HT1080 (cell line): ENCODE results near the gene ZNF683. TPM values are rescaled to one million over a fixed set of nuclear protein-coding genes. Genes with fewer than 3 reads are reported as not detected.
A peak's percentile ranks its signal among the peaks of the same experiment; 100 is the strongest.
"Not testable (repeated sequence)": the region's sequence is repeated elsewhere in the genome, so short reads cannot be mapped to it uniquely, and the experiment has no call there.

Experiments
- DNase-seq: peaks from one replicate; pipeline ENCODE4 v3.0.0-alpha.2; 2015; ENCODE audit warnings: low read depth
- total RNA-seq: library from RNA; depleted of rRNA; stranded (reverse); fragments of >200 nt; shearing (Covaris generic); gene quantifications from 2 replicates; pipeline ENCODE4 v1.2.3, GENCODE V29; 2014

ZNF683 gene
- total RNA-seq, 1 experiment from 2014 or later = not detected

DNA sequence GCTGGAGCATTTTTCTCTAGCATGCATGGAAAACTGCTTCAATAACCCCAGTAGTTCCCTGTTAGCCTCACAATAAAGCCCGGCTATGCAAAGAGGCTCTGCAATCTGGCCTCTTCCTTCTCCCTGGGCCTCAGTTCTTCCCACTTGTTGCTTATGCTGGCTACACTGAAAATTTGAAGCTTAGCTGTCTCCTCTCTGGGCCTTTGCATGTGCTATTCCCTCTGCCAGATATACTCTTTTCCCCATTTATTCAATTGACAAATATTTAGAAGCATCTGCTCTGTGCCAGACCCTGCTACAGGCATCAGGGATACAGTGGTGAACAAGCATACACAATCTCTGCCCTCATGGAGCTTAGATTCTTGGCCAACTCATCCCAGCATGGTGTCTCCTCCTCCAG is 33.9 kb downstream of the ZNF683 start:
- DNase-seq = no peak

DNA sequence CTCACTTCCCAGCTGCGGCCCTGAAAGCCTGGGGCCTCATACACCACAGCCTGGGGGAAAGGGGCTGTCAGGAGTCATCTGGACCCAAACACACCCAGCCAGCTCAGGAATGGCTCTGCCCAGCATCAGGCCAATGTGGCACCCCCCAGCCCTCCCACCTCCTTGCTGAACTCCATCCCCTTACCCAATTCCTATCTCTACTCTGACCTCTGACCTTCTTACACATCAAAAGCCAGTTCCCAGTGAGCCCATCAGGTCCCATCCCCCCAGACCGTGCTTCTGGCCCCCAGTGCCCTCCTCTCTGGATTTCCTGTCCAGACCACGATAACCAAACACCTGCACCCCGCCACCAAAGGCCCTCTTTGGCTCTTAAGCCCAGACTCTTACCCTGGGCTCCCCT is 34.9 kb downstream of the ZNF683 start:
- DNase-seq = no peak

DNA sequence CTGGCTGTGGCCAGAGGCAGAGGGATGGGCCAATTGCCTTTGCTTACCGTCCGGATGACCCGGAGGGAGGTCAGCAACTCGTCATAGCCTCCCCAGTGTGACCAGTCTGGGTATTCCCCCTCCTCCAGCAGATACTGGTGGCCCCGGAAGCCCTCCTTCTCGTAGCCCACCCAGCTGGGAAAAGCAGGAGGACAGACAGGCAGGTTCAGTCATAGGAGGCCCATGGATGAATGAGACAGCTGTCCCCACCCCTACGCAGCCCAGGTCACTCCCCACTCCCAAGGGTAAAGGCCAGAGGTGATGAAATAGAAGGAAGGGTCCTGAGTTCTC is 35.4 kb downstream of the ZNF683 start:
- DNase-seq = no peak

DNA sequence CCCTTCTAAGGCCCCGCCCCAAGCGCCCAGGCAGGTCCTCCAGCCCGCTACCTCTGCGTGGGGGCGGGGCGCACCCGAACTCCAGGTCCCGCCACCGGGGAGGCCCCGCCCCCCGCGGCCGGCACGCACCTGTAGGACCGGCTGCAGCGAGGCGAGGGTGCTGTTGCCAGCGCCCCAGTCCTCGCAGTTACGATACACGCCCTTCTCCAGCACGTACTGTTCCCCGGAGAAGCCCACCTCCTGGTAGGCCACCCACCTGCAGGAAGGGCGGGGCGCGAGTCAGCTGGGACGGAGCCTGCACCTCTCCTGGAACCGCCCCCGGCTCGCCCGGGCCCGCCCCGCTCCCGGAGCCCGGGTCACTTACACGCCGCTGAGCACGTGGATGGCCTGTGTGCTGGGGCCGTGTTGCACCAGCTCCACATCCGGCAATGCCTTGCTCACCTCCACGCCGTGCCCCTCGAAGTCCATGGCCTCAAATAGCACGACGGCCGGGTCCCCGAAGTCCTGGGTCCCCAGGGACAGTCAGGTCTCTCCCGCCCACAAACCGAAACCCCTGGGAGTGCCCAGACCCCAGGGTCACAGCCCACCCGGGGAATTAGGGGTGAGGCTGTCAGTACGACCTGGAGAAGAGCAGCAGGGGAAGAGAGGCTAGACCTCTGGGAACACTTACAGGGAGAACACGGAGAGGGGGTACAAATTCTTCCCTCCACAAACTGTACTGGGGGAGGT is 35.9 kb downstream of the ZNF683 start:
- DNase-seq = no peak

DNA sequence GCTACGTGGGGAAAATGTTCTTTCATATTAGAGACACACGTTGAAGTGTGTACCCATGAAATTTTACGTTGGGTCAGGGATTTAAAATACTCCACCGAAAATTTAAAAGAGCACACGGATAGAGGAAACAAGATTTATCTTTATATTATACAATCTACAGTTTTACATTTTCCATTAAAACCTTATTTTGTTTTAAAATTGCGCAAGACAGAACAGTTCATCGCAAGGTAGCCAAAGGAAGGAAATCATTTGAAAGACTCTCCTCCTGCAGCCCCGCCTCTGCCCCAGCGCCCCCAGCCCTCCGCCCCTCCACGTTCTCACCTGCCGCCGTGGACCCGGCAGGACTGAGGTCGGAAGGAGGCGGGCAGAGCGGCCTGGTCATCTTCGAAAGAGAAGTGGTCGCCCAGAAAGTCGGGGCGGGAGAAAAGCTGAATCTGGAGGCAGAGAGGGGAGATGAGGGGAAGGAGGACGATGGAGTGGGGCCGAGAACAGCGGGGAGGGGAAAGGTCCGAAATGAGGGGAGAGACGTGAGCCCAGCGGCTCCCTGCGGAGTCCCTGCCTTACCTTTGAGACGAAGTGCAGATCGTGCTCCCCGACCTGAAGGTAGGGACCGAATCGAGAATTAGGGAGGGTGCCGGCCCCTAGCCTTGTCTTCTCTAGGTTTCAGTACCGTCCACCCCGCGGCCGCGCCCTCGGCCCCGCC is 36.6 kb downstream of the ZNF683 start:
- no peak for DNase-seq

DNA sequence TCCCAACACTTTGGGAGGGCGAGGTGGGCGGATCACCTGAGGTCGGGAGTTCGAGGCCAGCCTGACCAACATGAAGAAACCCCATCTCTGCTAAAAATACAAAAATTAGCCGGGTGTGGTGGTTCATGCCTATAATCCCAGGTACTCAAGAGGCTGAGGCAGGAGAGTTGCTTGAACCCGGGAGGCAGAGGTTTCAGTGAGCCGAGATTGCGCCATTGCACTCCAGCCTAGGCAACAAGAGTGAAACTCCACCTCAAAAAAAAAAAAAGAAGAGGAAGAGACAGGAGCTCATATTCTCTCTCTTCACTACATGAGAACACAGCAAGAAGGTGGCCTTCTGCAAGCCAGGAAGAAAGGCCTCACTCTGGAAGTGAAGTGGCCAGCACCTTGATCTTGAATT is 39.2 kb downstream of the ZNF683 start:
- DNase-seq = not testable (repeated sequence)

DNA sequence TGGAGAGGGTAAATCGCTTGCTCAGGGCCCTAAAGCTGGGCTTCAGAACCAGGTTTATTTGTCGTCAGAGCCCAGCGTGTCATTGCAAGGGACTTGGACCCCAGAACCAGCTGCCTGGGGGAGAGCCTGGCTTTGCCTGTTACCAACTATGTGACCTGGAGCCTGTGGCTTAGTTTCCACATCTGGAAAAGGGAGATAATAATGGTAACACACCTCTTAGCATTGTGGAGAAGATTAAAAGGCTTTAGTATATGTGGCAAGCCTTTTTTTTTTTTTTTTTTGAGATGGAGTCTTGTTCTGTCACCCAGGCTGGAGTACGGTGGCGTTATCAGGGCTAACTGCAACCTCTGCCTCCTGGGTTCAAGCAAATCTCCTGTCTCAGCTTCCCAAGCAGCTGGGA is 42.3 kb downstream of the ZNF683 start:
- no peak for DNase-seq

DNA sequence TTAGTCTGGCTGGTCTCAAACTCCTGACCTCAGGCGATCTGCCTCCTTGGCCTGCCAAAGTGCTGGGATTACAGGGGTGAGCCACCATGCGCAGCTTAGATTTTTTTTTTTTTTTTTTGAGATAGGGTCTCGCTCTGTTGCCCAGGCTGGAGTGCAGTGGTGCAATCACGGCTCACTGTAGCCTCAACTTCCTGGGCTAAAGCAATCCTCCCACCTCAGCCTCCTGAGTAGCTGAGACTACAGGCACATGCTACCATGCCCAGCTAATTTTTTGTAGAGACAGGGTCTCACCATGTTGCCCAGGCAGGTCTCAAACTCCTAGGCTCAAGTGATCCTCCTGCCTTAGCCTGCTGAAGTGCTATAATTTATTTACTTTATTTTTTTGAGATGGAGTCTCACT is 43.2 kb downstream of the ZNF683 start:
- not testable (repeated sequence) for DNase-seq

DNA sequence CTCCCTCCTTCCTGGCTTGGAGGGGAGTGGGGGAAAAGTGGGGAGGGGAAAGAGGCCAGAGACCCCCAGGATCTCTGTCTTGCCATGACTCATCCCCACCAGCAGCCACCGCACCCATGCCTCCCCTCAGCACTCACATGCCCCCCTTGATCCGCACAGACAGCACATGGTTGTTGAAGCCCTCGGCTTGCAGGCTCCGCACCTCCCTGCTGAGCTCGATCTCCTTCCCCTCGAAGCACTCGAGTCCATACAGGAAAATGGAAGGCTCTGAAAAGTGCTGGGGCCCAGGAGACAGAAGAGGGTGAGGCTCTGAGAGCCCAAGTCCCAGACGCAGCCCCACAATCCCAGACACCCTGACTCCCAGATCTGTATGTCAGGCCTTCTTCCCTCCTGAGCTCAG is 44.0 kb downstream of the ZNF683 start:
- no peak for DNase-seq

DNA sequence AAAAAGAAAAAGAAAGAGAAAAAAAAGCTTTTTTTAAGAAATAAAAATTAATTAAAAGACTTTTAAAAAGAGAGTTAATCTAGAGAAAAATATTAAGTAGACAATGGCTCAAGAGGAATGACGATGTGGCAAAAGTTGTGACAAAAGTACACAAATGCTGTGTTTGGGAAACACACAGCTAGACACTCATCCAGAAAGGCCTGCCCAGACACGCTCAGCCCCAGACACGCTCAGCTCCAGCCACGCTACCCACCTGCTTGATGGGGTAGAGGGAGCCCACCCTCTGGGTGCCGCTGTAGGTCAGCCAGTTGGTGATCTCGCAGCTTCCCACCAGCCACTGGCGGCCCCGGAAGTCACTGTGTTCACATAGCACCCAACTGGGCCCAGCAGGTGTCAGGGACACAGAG is 44.6 kb downstream of the ZNF683 start:
- DNase-seq = no peak

DNA sequence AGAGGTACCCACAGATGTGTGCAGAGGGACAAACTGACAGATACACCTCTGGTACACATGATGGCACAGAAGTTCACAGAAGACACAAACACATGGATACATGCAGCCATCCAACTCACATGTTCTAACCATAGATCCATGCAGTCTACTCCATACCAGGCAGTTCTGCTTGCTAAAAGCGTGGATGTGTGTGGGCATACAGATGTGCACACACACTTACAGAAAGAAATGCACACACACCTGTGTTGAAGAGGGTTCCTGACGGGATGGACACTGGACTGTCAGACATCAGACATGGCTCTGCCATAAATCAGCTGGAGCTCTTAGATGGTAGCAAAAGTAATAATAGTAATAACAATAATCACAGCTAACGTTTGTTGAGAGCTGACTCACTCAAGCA is 48.0 kb downstream of the ZNF683 start:
- DNase-seq = no peak

DNA sequence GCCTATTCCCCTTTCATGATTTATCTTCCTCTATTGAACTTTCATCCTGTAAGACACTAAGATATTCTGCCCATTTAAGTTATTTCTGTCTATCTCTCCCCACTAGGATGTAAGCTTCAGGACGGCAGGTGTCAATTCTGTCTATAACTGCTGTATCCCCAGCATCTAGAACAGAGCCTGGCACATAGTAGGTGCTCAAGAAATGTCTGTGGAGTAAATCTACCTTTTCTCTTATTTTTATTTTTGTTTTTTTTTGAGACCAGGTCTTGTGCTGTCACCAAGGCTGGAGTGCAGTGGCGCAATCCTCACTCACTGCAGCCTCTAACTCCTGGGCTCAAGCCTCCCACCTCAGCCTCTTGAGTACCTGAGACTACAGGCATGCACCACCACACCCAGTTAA is 49.2 kb downstream of the ZNF683 start:
- no peak for DNase-seq

DNA sequence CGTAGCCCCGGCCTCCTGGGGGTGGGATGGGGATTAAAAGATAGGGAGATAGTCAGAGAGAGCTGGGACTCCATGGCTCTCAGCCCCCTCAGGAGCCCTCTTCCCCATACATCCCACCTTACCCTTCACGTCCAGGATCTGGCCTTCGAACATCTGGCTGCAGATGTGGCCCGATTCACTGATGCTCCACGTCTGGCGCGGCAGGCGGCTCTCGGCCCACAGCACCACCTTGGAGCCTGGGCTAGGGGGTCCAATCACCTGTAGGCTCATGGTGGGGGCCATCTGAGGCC is 50.6 kb downstream of the ZNF683 start:
- no peak for DNase-seq

DNA sequence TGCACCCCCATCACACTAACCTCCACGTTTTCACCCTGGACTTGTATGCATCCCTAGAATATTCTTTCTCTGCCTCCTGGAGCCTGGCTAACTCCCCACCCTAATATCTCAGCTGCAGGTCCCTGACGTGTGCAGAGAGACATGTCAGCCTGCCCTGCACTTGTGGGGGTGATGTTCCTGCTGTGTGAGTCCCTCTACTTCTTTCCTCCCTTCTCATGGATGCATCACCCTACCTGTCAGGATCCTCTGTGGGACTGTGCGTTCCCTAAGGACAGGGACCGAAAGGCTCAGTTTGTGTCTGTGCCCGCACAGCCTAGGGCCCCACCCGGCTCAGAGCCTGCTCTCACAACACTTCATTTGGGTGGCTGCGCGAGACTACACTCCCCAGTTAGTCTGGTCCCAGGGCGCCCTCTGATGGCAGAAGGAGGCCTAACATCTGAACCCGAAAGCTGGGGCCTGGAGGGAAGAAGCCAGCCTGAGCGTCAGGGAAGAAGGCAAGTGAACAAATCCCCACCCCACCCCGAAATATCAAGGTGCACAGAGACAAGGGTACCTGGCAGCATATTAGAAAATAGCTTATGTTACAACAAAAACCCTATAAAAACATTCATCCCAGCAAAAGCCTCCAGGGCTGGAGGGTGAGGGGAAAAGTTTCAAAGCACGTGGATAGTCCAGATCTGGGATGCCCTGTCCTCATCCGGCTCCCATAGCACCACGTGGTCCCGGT is 51.1 kb downstream of the ZNF683 start:
- DNase-seq = peak; percentile 76

DNA sequence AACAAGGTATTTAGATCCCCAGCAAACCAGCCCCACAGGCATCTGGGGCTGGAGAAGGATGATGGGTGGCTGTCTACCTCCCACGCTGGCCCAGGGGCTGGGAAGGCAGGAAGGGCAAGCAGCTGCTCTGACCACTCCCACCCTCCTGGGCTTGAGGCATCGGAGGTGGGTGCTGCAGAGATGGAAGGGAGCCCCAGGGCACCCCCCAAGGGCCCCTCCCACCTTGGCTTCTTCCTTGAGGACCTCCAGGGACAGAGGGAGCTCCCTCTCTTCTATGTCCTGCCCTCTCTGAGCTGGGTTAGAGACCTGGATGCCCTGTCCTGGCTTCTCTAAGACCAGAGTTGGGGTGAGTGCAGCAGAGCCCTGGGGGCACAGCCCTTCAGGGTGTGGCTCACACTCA is 51.7 kb downstream of the ZNF683 start:
- DNase-seq = no peak

DNA sequence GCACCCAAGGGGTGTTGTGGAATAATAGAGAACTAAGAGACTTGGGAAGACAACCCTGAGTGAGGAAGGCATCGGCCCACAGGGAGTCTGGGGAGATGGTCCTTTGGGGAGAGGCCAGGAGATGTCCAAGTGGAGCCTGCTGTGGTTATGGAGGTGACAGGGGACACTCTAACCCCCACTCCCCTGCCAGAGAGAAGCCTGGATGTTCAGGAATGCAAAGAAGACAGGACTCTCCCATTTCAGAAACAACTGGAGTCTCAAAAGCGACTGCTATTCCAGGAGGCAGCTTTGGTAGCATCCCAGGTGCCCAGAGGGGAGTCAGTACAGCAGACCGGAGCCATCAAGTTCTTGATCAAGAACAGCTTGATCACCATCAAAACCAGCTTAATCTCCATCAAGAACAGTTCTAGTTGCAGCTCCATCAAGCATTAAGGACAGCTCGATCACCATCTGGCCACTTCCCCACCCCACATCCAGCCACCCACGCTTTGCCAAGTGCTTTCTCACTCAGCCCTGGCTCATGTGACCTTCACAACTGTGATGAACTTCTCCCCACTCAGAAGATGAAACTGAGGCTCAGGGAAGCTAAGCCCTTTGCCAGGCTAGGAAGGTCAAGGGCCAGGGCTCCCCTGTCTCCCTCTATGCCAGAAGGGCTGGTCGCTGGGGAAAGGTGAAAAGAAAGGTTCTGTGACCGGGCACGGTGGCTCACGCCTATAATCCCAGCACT is 54.0 kb downstream of the ZNF683 start:
- DNase-seq = no peak

DNA sequence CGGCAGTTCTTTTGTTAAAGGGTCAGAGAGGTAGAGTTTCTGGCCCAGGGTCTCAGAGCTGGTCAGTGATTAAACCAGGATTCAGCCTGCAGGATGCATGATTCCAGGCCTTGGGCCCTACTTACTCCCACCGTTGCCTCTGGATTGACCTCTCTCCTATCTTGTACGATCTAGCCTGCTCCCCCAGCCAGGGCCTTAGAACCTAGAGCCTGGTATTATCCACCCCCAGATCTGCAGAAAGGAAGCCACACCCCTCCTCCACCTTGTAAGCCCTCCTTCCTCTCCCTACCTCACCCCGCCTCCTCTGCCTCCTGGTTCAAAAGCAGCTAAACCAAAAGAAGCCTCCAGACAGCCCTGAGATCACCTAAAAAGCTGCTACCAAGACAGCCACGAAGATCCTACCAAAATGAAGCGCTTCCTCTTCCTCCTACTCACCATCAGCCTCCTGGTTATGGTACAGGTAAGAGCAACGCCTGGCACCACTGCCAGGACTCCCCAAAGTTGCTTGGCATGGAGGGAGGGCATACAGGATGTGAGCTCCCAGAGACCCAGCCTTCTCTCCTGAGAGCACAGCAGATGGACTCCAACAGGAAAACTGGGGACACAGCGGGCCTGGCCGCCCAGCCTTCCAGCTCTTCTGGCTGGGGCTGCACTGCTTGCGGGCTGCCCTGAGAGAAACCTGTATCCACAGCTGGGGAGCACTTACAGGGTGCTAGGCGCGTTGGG is 54.8 kb downstream of the ZNF683 start, which contains the start of gene CD52:
Gene CD52, plus strand, starts transcription at position 347 of the 726 bp plus-strand sequence. Its CDS starts 60 bp downstream, at position 407.
- DNase-seq = no peak

DNA sequence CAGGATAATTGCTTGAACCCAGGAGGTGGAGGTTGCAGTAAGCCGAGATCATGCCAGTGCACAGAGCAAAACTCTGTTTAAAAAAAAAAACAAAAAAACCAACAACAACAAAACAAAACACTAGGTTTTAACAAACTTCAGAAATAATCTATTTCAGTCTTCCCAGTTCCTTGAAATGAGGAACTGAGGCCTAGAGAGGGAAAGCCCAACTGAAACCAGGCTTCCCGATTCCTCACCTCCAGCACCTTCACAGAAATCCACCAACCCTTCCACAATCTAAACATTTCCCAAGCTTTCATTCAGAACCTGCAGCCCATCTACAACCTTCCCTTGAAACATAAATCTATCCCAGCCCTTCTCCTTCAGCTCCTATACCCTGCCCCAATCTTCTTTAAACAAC is 55.4 kb downstream of the ZNF683 start:
- DNase-seq = no peak

DNA sequence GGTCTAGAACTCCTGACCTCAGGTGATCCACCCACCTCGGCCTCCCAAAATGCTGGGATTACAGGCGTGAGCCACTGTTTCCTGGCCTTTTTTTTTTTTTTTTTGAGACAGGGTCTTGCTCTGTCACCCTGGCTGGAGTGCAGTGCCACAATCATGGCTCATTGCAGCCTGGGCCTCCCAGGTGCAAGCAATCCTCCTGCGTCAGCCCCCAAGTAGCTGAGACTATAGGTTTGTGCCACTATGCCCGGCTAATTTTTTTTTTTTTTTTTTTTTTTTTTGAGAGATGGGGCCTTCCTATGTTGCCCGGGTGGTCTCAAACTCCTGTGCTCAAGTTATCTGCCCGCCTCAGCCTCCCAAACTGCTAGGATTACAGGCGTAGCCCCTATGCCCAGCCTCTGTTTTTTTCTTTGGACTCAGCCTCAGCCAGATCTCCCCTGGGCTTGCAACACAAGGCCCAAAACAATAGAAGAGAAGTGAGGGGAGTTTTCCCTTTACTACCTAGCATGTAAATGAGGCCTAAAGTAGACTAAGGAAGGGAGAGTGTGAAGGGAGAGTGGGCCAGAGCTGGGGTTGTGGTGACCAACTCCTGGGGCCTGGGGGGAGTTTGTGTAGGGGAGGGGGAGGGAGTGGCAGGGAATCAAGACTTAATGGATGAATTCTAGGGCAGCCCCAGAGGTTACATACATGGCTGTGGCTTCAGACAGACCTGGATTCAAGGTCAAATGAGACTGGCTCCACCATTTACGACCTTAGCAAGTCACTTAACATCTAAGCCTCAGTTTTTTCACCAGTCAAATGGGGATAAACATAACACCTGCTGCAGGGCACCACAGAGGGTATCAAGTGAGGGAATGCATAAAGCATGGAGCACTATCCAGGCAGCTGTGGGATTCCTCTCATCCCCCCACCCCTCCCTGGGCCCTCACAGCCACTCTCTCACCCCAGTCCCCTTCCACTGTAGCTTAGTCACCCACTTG is 56.4 kb downstream of the ZNF683 start:
- DNase-seq = no peak

DNA sequence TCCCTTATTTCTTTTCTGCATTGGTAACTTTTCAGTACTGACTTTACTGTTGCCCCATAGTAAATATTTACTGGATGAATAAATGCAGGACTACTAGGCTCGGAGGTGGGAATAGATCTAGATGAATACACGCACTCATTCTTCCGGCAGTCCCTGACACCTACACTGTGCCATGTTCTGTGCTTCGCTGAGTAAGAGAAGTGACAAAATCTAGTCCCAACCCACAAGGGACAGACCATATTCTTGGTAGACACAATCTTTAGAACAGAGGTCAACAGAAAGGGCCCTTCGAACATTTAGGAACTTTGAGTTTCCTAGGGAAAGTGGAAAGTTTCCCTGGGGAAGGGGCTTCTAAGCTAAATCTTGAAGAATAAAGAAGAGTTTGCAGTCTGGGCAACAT is 58.0 kb downstream of the ZNF683 start:
- DNase-seq = no peak
